ENCODE results near the gene USP40.
A peak's percentile ranks its signal among the peaks of the same experiment; 100 is the strongest.
"Not testable (repeated sequence)": the region's sequence is repeated elsewhere in the genome, so short reads cannot be mapped to it uniquely, and the experiment has no call there.

The USP40 gene

GRCh38 chr2:233566141-233566956 lies at the start of gene USP40:
Gene USP40 (minus strand): TSS chr2:233566782. CDS start chr2:233565554, 1,228 bp downstream.
- peak; percentile 95 for DNase-seq

GRCh38 chr2:233611284-233611683 lies 44.7 kb upstream of the USP40 start:
- DNase-seq = no peak

GRCh38 chr2:233605680-233606079 lies 39.1 kb upstream of the USP40 start:
- DNase-seq = no peak

- no peak for DNase-seq
Observed at GRCh38 chr2:233604826-233605225, 38.2 kb upstream of the USP40 start.

- DNase-seq = no peak
Observed at GRCh38 chr2:233603520-233603919, 36.9 kb upstream of the USP40 start.

GRCh38 chr2:233602076-233602475 lies 35.5 kb upstream of the USP40 start:
- DNase-seq = peak; percentile 9

GRCh38 chr2:233600386-233600785 lies 33.8 kb upstream of the USP40 start:
- DNase-seq = no peak

GRCh38 chr2:233598952-233599351 lies 32.4 kb upstream of the USP40 start:
- DNase-seq = no peak

- DNase-seq = no peak
Observed at GRCh38 chr2:233597522-233597921, 30.9 kb upstream of the USP40 start.

GRCh38 chr2:233593201-233593600 lies 26.6 kb upstream of the USP40 start:
- DNase-seq = no peak

GRCh38 chr2:233592706-233593105 lies 26.1 kb upstream of the USP40 start:
- not testable (repeated sequence) for DNase-seq

- no peak for DNase-seq
Observed at GRCh38 chr2:233588400-233588799, 21.8 kb upstream of the USP40 start.

- DNase-seq = no peak
Observed at GRCh38 chr2:233584210-233584609, 17.6 kb upstream of the USP40 start.

- not testable (repeated sequence) for DNase-seq
Observed at GRCh38 chr2:233583217-233583965, 16.8 kb upstream of the USP40 start.

GRCh38 chr2:233577341-233577740 lies 10.8 kb upstream of the USP40 start:
- DNase-seq = not testable (repeated sequence)

GRCh38 chr2:233572468-233572867 lies 5.9 kb upstream of the USP40 start:
- DNase-seq = no peak

GRCh38 chr2:233571462-233571861 lies 4.9 kb upstream of the USP40 start:
- DNase-seq = no peak

- no peak for DNase-seq
Observed at GRCh38 chr2:233571001-233571400, 4.4 kb upstream of the USP40 start.

- peak; percentile 43 for DNase-seq
Observed at GRCh38 chr2:233565685-233566140, 869 bp downstream of the USP40 start.

GRCh38 chr2:233563663-233564430 lies 2.7 kb downstream of the USP40 start:
- DNase-seq = no peak

GRCh38 chr2:233556881-233557736 lies 9.5 kb downstream of the USP40 start:
- DNase-seq = no peak

- no peak for DNase-seq
Observed at GRCh38 chr2:233553366-233553765, 13.2 kb downstream of the USP40 start.
